NB4 (cell line): ENCODE measurements around the gene TOP2A.

Experiments
- CTCF ChIP-seq: IDR thresholded peaks from one replicate; pipeline ENCODE4 v1.5.1; 2012; ENCODE audit warnings: low read depth, low read length
- POLR2A ChIP-seq: IDR thresholded peaks from 2 replicates; pipeline ENCODE4 v1.6.1; 2011; ENCODE audit warnings: mild to moderate bottlenecking; ENCODE audit not compliant: insufficient read length; ENCODE audit errors: extremely low read depth

DNA sequence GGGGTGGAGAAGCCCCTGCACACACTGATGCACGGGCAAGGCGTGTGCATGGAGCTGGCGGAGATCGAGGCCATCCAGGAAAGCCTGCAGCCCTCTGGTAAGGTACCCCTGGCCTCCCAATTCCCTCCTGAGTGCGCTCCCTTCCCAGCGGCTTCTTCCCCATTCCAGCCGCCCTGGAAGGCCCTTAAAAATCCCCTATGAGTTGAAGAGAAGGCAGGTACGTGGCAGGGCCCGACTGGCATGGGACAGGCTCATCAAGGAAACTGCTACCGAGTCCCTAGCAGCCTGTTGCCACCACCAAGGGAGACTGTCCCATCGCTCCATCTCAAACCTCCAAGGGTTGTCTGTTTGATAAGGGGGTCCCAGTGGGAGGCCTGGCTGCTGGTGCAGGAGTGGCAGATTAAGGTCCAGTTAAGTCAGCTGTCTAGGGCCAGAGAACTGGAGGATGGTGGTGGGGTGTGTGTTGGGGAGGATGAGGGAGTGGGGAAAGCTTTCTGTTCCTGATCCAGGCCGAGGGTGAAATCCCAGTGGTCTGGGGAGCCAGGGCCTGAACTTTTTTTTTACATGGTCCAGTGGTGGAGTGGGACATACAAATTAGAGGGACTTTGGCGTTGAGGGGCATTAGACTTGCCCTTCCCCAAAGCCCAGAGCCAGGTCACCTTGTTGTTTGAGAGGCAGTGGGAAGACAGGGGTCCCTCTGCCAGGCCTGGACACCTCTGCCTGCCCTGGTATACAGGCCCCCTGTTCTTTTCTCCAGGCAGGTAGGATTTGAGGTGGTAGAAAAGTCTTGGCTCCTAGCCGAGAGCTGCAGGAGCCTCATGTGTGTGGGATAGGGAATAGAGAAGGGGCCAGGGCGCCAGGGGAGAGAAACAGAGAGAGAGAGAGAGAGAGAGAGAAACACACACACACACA lies 26.5 kb upstream of the TOP2A start:
- TF ChIP-seq CTCF (no peak), POLR2A (no peak)
